ENCODE results near the gene SAMD3.

DNA sequence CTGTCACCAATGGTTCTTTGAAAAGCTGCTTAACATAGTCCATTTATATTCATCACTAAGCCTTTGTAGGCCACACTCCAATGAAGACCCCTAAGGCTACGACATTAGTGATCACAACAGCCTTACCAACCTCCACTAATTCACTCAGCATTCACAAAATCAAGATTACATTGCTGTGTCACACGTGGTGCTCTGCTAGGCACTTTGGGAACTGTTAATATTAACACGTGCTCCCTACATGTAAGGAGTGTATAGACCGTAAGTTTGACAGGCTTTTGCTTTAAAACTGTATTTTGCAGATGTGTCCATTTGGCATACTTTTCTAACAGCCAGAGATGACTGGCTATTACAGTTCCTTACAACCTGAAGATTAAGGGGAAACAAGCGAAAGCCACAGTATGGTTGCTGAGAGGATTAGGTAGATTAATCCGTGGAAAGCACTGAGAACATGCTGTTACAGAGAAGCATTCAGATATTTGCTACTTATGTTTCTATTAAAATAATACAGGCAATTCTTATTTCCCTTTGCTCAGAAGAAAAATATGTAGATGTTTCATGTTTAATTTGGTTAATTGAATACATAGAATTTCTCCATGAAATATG, 69.7 kb downstream of the SAMD3 start:
- TF ChIP-seq, protein P1, sequence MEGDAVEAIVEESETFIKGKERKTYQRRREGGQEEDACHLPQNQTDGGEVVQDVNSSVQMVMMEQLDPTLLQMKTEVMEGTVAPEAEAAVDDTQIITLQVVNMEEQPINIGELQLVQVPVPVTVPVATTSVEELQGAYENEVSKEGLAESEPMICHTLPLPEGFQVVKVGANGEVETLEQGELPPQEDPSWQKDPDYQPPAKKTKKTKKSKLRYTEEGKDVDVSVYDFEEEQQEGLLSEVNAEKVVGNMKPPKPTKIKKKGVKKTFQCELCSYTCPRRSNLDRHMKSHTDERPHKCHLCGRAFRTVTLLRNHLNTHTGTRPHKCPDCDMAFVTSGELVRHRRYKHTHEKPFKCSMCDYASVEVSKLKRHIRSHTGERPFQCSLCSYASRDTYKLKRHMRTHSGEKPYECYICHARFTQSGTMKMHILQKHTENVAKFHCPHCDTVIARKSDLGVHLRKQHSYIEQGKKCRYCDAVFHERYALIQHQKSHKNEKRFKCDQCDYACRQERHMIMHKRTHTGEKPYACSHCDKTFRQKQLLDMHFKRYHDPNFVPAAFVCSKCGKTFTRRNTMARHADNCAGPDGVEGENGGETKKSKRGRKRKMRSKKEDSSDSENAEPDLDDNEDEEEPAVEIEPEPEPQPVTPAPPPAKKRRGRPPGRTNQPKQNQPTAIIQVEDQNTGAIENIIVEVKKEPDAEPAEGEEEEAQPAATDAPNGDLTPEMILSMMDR (IDR thresholded peaks at IDR 0.05; ENCODE audit: low read depth, low read length, missing input control) = no peak
- TF ChIP-seq HNF4A (conservative IDR thresholded peaks at IDR 0.05) (no peak), TAF1 (conservative IDR thresholded peaks at IDR 0.05) (no peak), FOXA1 (IDR thresholded peaks at IDR 0.05) (no peak), ATF3 (IDR thresholded peaks at IDR 0.05) (no peak)
